H9 (cell line): ENCODE results near the gene ABCA7. TPM values are rescaled to one million over a fixed set of nuclear protein-coding genes. Genes with fewer than 3 reads are reported as not detected.
A peak's percentile ranks its signal among the peaks of the same experiment; 100 is the strongest.

ENCODE experiments used
- DNase-seq: peaks from one replicate; pipeline ENCODE4 v3.0.0-alpha.2; 2017
- H2AFZ ChIP-seq: one replicate; pipeline ENCODE4 v1.6.1; 2013; ENCODE audit warnings: mild to moderate bottlenecking, low read length, control low read depth, moderate library complexity
- H2AK5ac ChIP-seq: 2 replicates; pipeline ENCODE4 v1.6.1; 2013; ENCODE audit warnings: low read length, control low read depth, mixed read lengths; ENCODE audit not compliant: insufficient read length
- H2BK120ac ChIP-seq: one replicate; pipeline ENCODE4 v1.6.1; 2013; ENCODE audit warnings: low read depth, mild to moderate bottlenecking, low read length, control low read depth, inconsistent platforms; ENCODE audit not compliant: poor library complexity, severe bottlenecking
- H2BK12ac ChIP-seq: 2 replicates; pipeline ENCODE4 v1.6.1; 2013; ENCODE audit warnings: low read length, control low read depth, mixed read lengths, low read depth; ENCODE audit not compliant: insufficient read length
- H2BK15ac ChIP-seq: 2 replicates; pipeline ENCODE4 v1.6.1; 2013; ENCODE audit warnings: low read depth, low read length, control low read depth
- H2BK20ac ChIP-seq: one replicate; pipeline ENCODE4 v1.6.1; 2013; ENCODE audit warnings: low read depth, mild to moderate bottlenecking, low read length, control low read depth, inconsistent platforms; ENCODE audit not compliant: poor library complexity, severe bottlenecking
- H2BK5ac ChIP-seq: 2 replicates; pipeline ENCODE4 v1.6.1; 2013; ENCODE audit warnings: low read length, control low read depth, mixed read lengths; ENCODE audit not compliant: insufficient read length
- H3K14ac ChIP-seq: 2 replicates; pipeline ENCODE4 v1.6.1; 2013; ENCODE audit warnings: low read length, control low read depth; ENCODE audit not compliant: insufficient read depth
- H3K18ac ChIP-seq: 2 replicates; pipeline ENCODE4 v1.6.1; 2013; ENCODE audit warnings: low read depth, mild to moderate bottlenecking, mixed read lengths, low read length, control low read depth; ENCODE audit not compliant: insufficient read length
- H3K23ac ChIP-seq: 2 replicates; pipeline ENCODE4 v1.6.1; 2013; ENCODE audit warnings: low read length, control low read depth, mixed read lengths, low read depth; ENCODE audit not compliant: insufficient read length
- H3K23me2 ChIP-seq: 2 replicates; pipeline ENCODE4 v1.6.1; 2013; ENCODE audit warnings: low read depth, mild to moderate bottlenecking, mixed read lengths, low read length, control low read depth; ENCODE audit not compliant: insufficient read length, poor library complexity, severe bottlenecking
- H3K27ac ChIP-seq: 2 replicates; pipeline ENCODE4 v1.5.1; 2013; ENCODE audit warnings: low read length, control low read depth, mixed read lengths, low read depth; ENCODE audit not compliant: insufficient read length
- H3K27me3 ChIP-seq: 2 replicates; pipeline ENCODE4 v1.6.1; 2013; ENCODE audit warnings: low read length, control low read depth, inconsistent platforms; ENCODE audit not compliant: insufficient read depth
- H3K4ac ChIP-seq: 2 replicates; pipeline ENCODE4 v1.6.1; 2013; ENCODE audit warnings: low read depth, mild to moderate bottlenecking, control low read depth, inconsistent platforms, low read length, moderate library complexity
- H3K4me1 ChIP-seq: 2 replicates; pipeline ENCODE4 v1.6.1; 2013; ENCODE audit warnings: low read length, control low read depth, inconsistent platforms; ENCODE audit not compliant: insufficient read depth
- H3K4me2 ChIP-seq: 2 replicates; pipeline ENCODE4 v1.6.1; 2013; ENCODE audit warnings: low read length, control low read depth, mixed read lengths; ENCODE audit not compliant: insufficient read length, insufficient read depth
- H3K56ac ChIP-seq: 2 replicates; pipeline ENCODE4 v1.6.1; 2013; ENCODE audit warnings: low read depth, mild to moderate bottlenecking, mixed read lengths, low read length, control low read depth; ENCODE audit not compliant: insufficient read length
- H3K79me1 ChIP-seq: 2 replicates; pipeline ENCODE4 v1.6.1; 2013; ENCODE audit warnings: low read depth, mild to moderate bottlenecking, moderate library complexity, low read length, control low read depth, inconsistent platforms; ENCODE audit not compliant: insufficient read depth, poor library complexity, severe bottlenecking
- H3K79me2 ChIP-seq: 2 replicates; pipeline ENCODE4 v1.6.1; 2013; ENCODE audit warnings: low read length, control low read depth, inconsistent platforms; ENCODE audit not compliant: insufficient read depth
- H3K9ac ChIP-seq: 2 replicates; pipeline ENCODE4 v1.6.1; 2013; ENCODE audit warnings: low read length, control low read depth, mixed read lengths; ENCODE audit not compliant: insufficient read length; ENCODE audit errors: extremely low read depth
- H3K9me3 ChIP-seq: one replicate; pipeline ENCODE4 v1.6.1; 2013; ENCODE audit warnings: low read depth, low read length, inconsistent platforms; ENCODE audit not compliant: control insufficient read depth
- H3T11ph ChIP-seq: one replicate; pipeline ENCODE4 v1.6.1; 2013; ENCODE audit warnings: mild to moderate bottlenecking, low read length, control low read depth, inconsistent platforms
- H4K20me1 ChIP-seq: one replicate; pipeline ENCODE4 v1.6.1; 2013; ENCODE audit not compliant: control insufficient read depth, insufficient read length, insufficient read depth
- H4K5ac ChIP-seq: 2 replicates; pipeline ENCODE4 v1.6.1; 2013; ENCODE audit warnings: low read depth, mild to moderate bottlenecking, mixed read lengths, low read length, control low read depth; ENCODE audit not compliant: insufficient read length
- H4K8ac ChIP-seq: replicated peaks from 2 replicates; pipeline ENCODE4 v1.6.1; 2013; ENCODE audit warnings: low read length, control low read depth, mixed read lengths, low read depth; ENCODE audit not compliant: insufficient read length
- H4K91ac ChIP-seq: 2 replicates; pipeline ENCODE4 v1.6.1; 2013; ENCODE audit warnings: low read depth, mild to moderate bottlenecking, moderate library complexity, mixed read lengths, low read length, control low read depth; ENCODE audit not compliant: insufficient read length
- H3K27ac Mint-ChIP-seq, 3 experiments: 2 replicates in 2 of 3; 3 replicates in 1 of 3; pipeline ENCODE4 v1.8.0; 2020 to 2021; ENCODE audit warnings: mixed read lengths in 3 of 3, mild to moderate bottlenecking in 1 of 3, moderate library complexity in 1 of 3
- H3K27me3 Mint-ChIP-seq: 2 replicates; pipeline ENCODE4 v1.8.0; 2021; ENCODE audit warnings: low read depth, mild to moderate bottlenecking, moderate library complexity, mixed read lengths
- H3K36me3 Mint-ChIP-seq, 3 experiments: 2 replicates in 2 of 3; 3 replicates in 1 of 3; pipeline ENCODE4 v1.8.0; 2020 to 2021; ENCODE audit warnings: low read depth in 3 of 3, mixed read lengths in 3 of 3; ENCODE audit not compliant: insufficient read depth in 1 of 3
- H3K4me1 Mint-ChIP-seq, 2 experiments: 2 replicates each; pipeline ENCODE4 v1.8.0; 2020; ENCODE audit warnings: mixed read lengths in 2 of 2
- H3K4me3 Mint-ChIP-seq, 2 experiments: 2 replicates in 1 of 2; 3 replicates in 1 of 2; pipeline ENCODE4 v1.8.0; 2020 to 2021; ENCODE audit warnings: mild to moderate bottlenecking in 2 of 2, mixed read lengths in 2 of 2, moderate library complexity in 1 of 2
- H3K9me3 Mint-ChIP-seq, 2 experiments: 2 replicates in 1 of 2; 3 replicates in 1 of 2; pipeline ENCODE4 v1.8.0; 2020; ENCODE audit warnings: mild to moderate bottlenecking in 2 of 2, mixed read lengths in 2 of 2, moderate library complexity in 1 of 2
- CTCF ChIP-seq: fragments of 200-600 bp; sonication (generic); conservative IDR thresholded peaks from 3 replicates; pipeline ENCODE4 v1.8.0; 2021; ENCODE audit warnings: antibody characterized with exemption, mild to moderate bottlenecking
- WGBS: extraction: QIAGEN DNeasy Blood & Tissue Kit; methylation state at CpG from one replicate; pipeline ENCODE4 v1.1.7; 2013; ENCODE audit warnings: missing lambda C conversion rate, low lambda C conversion rate, mixed read lengths; ENCODE audit not compliant: insufficient read length; ENCODE audit errors: extremely low coverage; 5-methylcytosine and 5-hydroxymethylcytosine counted together
- total RNA-seq: library from RNA; stranded (reverse); gene quantifications from 2 replicates; pipeline ENCODE4 v1.2.1, GENCODE V29; 2021

Gene ABCA7
- total RNA-seq, 1 experiment from 2014 or later = 34.6 TPM

- no CpG with 5 or more reads among the region's 75 CpGs for WGBS
- Histone ChIP-seq H3K79me1 (no peaks in the 10 kb centered on the region), H3K23ac (no peak within 1 kb of the TSS), H3K4me2 (peak within 1 kb of the TSS; percentile 51), H4K8ac (no peak within 1 kb of the TSS), H4K20me1 (no peaks in the 10 kb centered on the region), H4K91ac (no peak within 1 kb of the TSS), H3K23me2 (no peaks in the 10 kb centered on the region), H2AK5ac (no peak within 1 kb of the TSS), H2BK12ac (no peak within 1 kb of the TSS), H2BK120ac (no peak within 1 kb of the TSS), H4K5ac (no peak within 1 kb of the TSS), H3K27me3 (no peaks in the 10 kb centered on the region), H3K4me1 (0 out of 2 replicates have a peak, but pooled peaks cover 2% of the 10 kb centered on the region), H3K56ac (no peak within 1 kb of the TSS), H3K14ac (peak within 1 kb of the TSS; percentile 69; the same call in 1 of the 2 replicates), H2BK15ac (no peak within 1 kb of the TSS), H3K79me2 (no peaks in the 10 kb centered on the region; the same call in 1 of the 2 replicates), H2AFZ (no peak within 1 kb of the TSS), H3K4ac (no peak within 1 kb of the TSS), H3K9me3 (no peaks in the 10 kb centered on the region), H3K9ac (peak within 1 kb of the TSS; percentile 65), H2BK5ac (no peak within 1 kb of the TSS), H2BK20ac (no peak within 1 kb of the TSS), H3K18ac (peak within 1 kb of the TSS; percentile 64), H3K27ac (no peak within 1 kb of the TSS), H3T11ph (no peak within 1 kb of the TSS)
- peaks cover 0 to 3% of the 10 kb centered on the region in 2 experiments; a peak in 1 of 5 replicates for H3K9me3 Mint-ChIP-seq
- peak within 1 kb of the TSS in 2 of 3 experiments; percentile 36 to 83; a peak in 2 of 7 replicates for H3K27ac Mint-ChIP-seq
- peak; percentile 99 for DNase-seq
- no peak for TF ChIP-seq CTCF
- peaks cover 8 to 18% of the 10 kb centered on the region in 2 experiments for H3K4me1 Mint-ChIP-seq
- no peaks in the 10 kb centered on the region; the same call in 1 of the 2 replicates for H3K27me3 Mint-ChIP-seq
- peak within 1 kb of the TSS; percentile 76 to 78 for H3K4me3 Mint-ChIP-seq
- H3K36me3 Mint-ChIP-seq = peaks cover 0 to 18% (median 7%) of the 10 kb centered on the region in 3 experiments; a peak in 4 of 7 replicates
These were observed 63.9 kb downstream of the ABCA7 start, which contains the start of gene GPX4 for GRCh38 chr19:1103708-1104310. TSS of gene GPX4 (plus strand) at chr19:1103994. CDS start at chr19:1104044, 50 bp downstream.
